Measurements from ENCODE around the gene ZBTB20. TPM values are rescaled to one million over a fixed set of nuclear protein-coding genes. Genes with fewer than 3 reads are reported as not detected.
A peak's percentile ranks its signal among the peaks of the same experiment; 100 is the strongest.

The ZBTB20 gene
- polyA plus RNA-seq, 1 of the 3 experiments (the other 2 are of a cell fraction), result 0.43 TPM

GRCh38 chr3:114834175-114834940, 312.7 kb downstream of the ZBTB20 start (continued):
- TF ChIP-seq TEAD4 (IDR thresholded peaks at IDR 0.05; ENCODE audit: borderline replicate concordance, insufficient read depth) (no peak), USF1 (IDR thresholded peaks at IDR 0.05; ENCODE audit: borderline replicate concordance, low read depth) (no peak), TAF1 (IDR thresholded peaks at IDR 0.05; ENCODE audit: borderline replicate concordance, low read depth, low read length) (no peak), SIN3A (IDR thresholded peaks at IDR 0.05; ENCODE audit: borderline replicate concordance, low read depth, low read length) (no peak), FOXM1 (IDR thresholded peaks at IDR 0.05; ENCODE audit: low read depth) (no peak), EZH2phosphoT487 (IDR thresholded peaks at IDR 0.05; ENCODE audit: borderline replicate concordance, low read depth) (no peak), RXRA (IDR thresholded peaks at IDR 0.05; ENCODE audit: borderline replicate concordance, low read depth) (no peak), TCF12 (IDR thresholded peaks at IDR 0.05) (peak; percentile 37; the same call in 1 of the 2 replicates), PBX3 (IDR thresholded peaks at IDR 0.05) (no peak), GATA2 (CRISPR knock-in tag; IDR thresholded peaks at IDR 0.05) (peak; percentile 91), CHD2 (IDR thresholded peaks at IDR 0.05; ENCODE audit: low read length, partially characterized antibody) (peak; percentile 61), MXI1 (IDR thresholded peaks at IDR 0.05; ENCODE audit: low read depth, low read length) (no peak), RAD21 (IDR thresholded peaks at IDR 0.05; ENCODE audit: low read length) (no peak), USF2 (IDR thresholded peaks at IDR 0.05; ENCODE audit: borderline replicate concordance, low read depth, low read length) (no peak), JUND (IDR thresholded peaks at IDR 0.05) (no peak)

- Histone ChIP-seq H3K4me2 (no peak overlapping the region), H3K4me1 (ENCODE audit: control insufficient read depth in 1 of 2, insufficient read depth in 2 of 2, low read depth in 1 of 2, low read length in 1 of 2) (peaks cover 0 to 9% of the 10 kb centered on the region in 2 experiments; a peak in 2 of 4 replicates), H3K27me3 (ENCODE audit: insufficient read depth) (no peaks in the 10 kb centered on the region), H3K36me3 (replicated peaks in 1 of 2; ENCODE audit: control insufficient read depth in 1 of 2, insufficient read depth in 2 of 2, low read length in 1 of 2) (no peaks in the 10 kb centered on the region), H3F3A (replicated peaks; ENCODE audit: insufficient read depth) (no peaks in the 10 kb centered on the region), H4K20me1 (ENCODE audit: insufficient read depth) (no peaks in the 10 kb centered on the region), H3K4me3 (ENCODE audit: low read depth in 2 of 2, low read length in 1 of 2) (no peak overlapping the region), H3K27ac (ENCODE audit: low read depth in 2 of 2, low read length in 1 of 2) (no peak overlapping the region), H3K9me2 (no peaks in the 10 kb centered on the region), H2AFZ (ENCODE audit: low read depth) (no peak overlapping the region), H3K79me2 (ENCODE audit: insufficient read depth) (no peaks in the 10 kb centered on the region), H3K9me3 (no peaks in the 10 kb centered on the region), H3K9ac (no peak overlapping the region)
- ChIA-PET CTCF (interaction anchor here (0.9 to 5.7 kb wide), 5 partner anchors 208 to 953 kb away, joined by 3 to 35 read pairs (median 4); no protein-coding TSS in a partner anchor), POLR2A (interaction anchor here (0.7 kb wide), 1 partner anchor 13 kb away, joined by 3 read pairs; no protein-coding TSS in a partner anchor)
- DNase-seq, result no peak
- 85% methylated on average over 1 of the region's 1 CpG for WGBS (ENCODE audit: low lambda C conversion rate)
- TF ChIP-seq ELF1 (IDR thresholded peaks at IDR 0.05) (no peak), MXI1 (IDR thresholded peaks at IDR 0.05; ENCODE audit: low read depth, low read length) (no peak), RFX5 (IDR thresholded peaks at IDR 0.05; ENCODE audit: low read length) (no peak), IRF3 (IDR thresholded peaks at IDR 0.05; ENCODE audit: low read depth, low read length) (no peak), REST (IDR thresholded peaks at IDR 0.05; ENCODE audit: low read depth, low read length) (no peak), MAX (IDR thresholded peaks at IDR 0.05; ENCODE audit: low read depth) (no peak), TAF1 (IDR thresholded peaks at IDR 0.05; ENCODE audit: borderline replicate concordance, low read depth, low read length) (no peak), EZH2phosphoT487 (IDR thresholded peaks at IDR 0.05; ENCODE audit: borderline replicate concordance, low read depth) (no peak), GABPA (IDR thresholded peaks at IDR 0.05; ENCODE audit: low read depth) (no peak), RXRA (IDR thresholded peaks at IDR 0.05; ENCODE audit: borderline replicate concordance, low read depth) (no peak), CHD2 (IDR thresholded peaks at IDR 0.05; ENCODE audit: low read length, partially characterized antibody) (no peak), TEAD4 (IDR thresholded peaks at IDR 0.05; ENCODE audit: borderline replicate concordance, insufficient read depth) (no peak)
Observed at GRCh38 chr3:114831861-114832260, 315.2 kb downstream of the ZBTB20 start.

Data from SK-N-SH (cell line).